ENCODE measurements around the gene DYNLT5.

DYNLT5 gene, protein sequence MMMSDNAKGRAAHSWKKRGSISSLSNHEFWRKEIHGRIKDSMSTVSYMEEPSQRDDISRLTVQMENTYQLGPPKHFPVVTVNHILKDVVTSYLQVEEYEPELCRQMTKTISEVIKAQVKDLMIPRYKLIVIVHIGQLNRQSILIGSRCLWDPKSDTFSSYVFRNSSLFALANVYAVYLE

DNA sequence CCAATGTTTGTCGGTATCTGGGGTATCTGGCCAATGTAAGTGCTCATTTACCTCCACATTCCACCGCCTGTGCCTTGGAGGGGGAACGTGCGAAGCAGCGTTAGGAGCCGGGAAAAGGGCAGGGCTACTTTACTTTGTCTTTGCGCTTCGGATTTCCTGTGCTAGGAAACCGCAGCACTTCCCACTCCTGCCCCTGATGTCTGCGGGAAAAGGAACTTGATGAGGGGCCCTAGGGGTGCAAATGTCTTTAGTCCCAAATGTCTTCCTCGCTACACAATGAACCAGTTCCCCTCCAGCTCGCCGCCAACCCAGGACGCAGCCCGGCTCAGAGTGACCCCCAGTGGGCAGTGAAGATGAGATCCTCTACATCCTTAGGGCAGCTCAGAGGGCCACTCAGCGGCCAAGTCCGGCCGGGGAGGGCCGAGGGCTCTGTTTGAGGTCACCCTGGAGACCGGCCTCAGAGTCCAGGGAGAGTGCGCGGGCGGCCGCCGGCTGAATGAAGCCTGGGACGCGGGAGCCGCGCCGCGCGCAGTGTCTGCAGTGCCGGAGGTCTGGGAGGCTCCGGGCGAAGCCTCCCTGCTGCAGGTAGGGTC, at the start of gene DYNLT5:
DYNLT5 (plus strand) TSS at position 460 of the 593 bp plus-strand sequence. CDS start 2,200 bp downstream, outside the sequence.
- DNase-seq (ENCODE audit: low read depth in 2 of 2) = peak; percentile 59 to 77
- TF ChIP-seq, protein P1, sequence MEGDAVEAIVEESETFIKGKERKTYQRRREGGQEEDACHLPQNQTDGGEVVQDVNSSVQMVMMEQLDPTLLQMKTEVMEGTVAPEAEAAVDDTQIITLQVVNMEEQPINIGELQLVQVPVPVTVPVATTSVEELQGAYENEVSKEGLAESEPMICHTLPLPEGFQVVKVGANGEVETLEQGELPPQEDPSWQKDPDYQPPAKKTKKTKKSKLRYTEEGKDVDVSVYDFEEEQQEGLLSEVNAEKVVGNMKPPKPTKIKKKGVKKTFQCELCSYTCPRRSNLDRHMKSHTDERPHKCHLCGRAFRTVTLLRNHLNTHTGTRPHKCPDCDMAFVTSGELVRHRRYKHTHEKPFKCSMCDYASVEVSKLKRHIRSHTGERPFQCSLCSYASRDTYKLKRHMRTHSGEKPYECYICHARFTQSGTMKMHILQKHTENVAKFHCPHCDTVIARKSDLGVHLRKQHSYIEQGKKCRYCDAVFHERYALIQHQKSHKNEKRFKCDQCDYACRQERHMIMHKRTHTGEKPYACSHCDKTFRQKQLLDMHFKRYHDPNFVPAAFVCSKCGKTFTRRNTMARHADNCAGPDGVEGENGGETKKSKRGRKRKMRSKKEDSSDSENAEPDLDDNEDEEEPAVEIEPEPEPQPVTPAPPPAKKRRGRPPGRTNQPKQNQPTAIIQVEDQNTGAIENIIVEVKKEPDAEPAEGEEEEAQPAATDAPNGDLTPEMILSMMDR (IDR thresholded peaks at IDR 0.05; ENCODE audit: low read depth, low read length) = no peak
- H3K4me3 ChIP-seq (replicated peaks in 1 of 2; ENCODE audit: low read depth in 2 of 2, low read length in 2 of 2) = peak within 1 kb of the TSS; percentile 41 to 54

DNA sequence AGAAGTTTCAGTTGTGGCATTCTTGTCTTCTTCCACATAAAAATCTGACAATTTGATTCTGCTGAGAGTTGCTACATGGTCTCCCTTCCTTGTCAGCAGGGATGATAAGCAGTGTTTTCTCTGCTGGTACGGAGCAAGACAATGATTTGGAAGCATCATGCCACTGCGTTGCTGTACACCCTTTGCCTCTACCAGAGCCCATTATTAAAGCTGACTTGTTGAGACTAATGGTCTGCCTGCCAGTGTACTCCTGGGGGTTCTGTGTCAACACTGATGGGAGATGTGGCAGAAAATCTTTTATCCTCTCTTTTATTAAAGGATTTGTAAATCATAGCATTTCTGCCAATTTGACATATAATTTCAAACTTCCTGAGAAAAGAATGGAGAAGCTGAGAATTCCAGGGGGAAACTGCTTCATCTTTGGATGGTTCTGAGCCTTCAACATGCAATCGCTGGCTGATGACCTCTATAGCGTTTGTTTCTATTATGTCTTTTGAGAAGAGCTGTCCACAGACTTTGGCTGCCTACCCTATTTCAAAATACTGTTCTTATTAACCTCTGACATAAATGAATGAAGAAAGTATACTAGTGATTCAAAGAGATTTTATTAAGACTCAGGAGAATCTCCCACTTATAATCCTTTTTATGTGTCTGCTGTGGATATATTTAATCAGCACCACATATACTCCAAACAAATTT, 47.9 kb upstream of the DYNLT5 start:
- TF ChIP-seq, protein P1 (IDR thresholded peaks at IDR 0.05; ENCODE audit: low read depth, low read length) = no peak
- peak in 1 of 2 donors; percentile 23 for DNase-seq (ENCODE audit: low read depth in 2 of 2)
- H3K4me3 ChIP-seq (replicated peaks in 1 of 2; ENCODE audit: low read depth in 2 of 2, low read length in 2 of 2) = no peak overlapping the region

- TF ChIP-seq, protein P1 (IDR thresholded peaks at IDR 0.05; ENCODE audit: low read depth, low read length) = no peak
- H3K4me3 ChIP-seq (replicated peaks in 1 of 2; ENCODE audit: low read depth in 2 of 2, low read length in 2 of 2) = no peak overlapping the region
- DNase-seq (ENCODE audit: low read depth in 2 of 2) = peak in 1 of 2 donors; percentile 80
Observed at GRCh38 chr1:66705110-66705509, 47.1 kb upstream of the DYNLT5 start.

DNA sequence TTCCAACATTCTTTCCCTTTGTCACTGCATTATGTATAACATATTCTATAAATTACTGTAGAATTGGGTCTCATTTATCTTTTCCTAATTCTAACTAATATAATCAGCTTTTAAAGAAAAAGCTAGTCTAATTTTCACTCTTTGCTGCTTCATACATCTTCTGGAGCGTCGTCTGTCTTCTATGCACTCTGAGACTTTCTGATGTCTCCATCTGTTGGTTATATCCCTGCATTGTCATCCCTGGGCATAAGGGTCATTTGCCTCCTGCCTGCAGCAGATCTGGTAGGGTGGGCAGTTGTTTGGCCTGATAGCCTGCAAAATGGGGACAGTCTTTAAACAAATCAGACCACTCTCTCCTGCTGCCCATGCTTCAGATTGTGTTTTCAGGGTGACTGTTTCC, 40.8 kb upstream of the DYNLT5 start:
- DNase-seq (ENCODE audit: low read depth in 2 of 2) = peak; percentile 35 to 43
- TF ChIP-seq, protein P1 (IDR thresholded peaks at IDR 0.05; ENCODE audit: low read depth, low read length) = peak; percentile 34
- no peak overlapping the region for H3K4me3 ChIP-seq (replicated peaks in 1 of 2; ENCODE audit: low read depth in 2 of 2, low read length in 2 of 2)

DNA sequence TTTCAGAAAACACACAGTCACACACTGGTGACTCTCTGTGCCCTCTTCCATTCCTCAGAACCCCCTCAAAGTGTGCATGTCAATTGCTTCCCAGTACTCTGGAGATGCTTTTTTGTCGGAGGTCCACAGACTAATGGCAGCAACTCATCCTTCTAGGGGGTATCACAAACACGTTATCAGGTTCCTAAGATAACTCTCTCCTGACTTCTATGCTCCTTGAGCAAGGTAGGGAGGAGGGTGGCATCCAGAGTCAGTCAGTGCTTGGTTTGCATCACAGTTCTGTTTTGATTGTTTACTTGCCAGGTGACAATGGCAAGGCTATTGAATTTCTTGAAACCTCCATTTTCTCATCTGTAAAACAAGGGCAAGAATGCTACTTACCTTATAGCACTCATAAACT, 39.4 kb upstream of the DYNLT5 start:
- no peak overlapping the region for H3K4me3 ChIP-seq (replicated peaks in 1 of 2; ENCODE audit: low read depth in 2 of 2, low read length in 2 of 2)
- no peak for DNase-seq (ENCODE audit: low read depth in 2 of 2)
- TF ChIP-seq, protein P1 (IDR thresholded peaks at IDR 0.05; ENCODE audit: low read depth, low read length) = no peak

DNA sequence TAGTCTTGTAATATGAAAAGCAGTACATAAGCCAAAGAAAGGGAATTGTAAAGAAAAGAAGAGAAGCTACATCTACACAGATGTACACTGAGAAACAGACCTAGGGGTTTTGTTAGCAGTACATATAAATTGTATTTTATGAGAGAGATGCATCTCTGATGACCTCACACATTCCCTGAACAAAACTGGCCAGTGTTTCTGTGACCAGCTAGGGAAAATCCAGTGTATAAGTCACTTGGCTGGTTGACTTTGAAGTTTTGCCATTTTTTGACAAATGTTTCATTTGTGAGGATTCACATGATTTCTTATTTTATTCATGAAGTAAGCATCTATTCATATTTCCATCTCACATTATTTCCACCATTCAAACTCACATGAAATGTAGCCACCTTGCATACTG, 28.3 kb upstream of the DYNLT5 start:
- TF ChIP-seq, protein P1 (IDR thresholded peaks at IDR 0.05; ENCODE audit: low read depth, low read length) = no peak
- no peak overlapping the region for H3K4me3 ChIP-seq (replicated peaks in 1 of 2; ENCODE audit: low read depth in 2 of 2, low read length in 2 of 2)
- DNase-seq (ENCODE audit: low read depth in 2 of 2) = peak in 1 of 2 donors; percentile 51

Data from cardiac fibroblast (primary cell).